Measurements from ENCODE around the gene DNAJB1. TPM values are rescaled to one million over a fixed set of nuclear protein-coding genes. Genes with fewer than 3 reads are reported as not detected.
A peak's percentile ranks its signal among the peaks of the same experiment; 100 is the strongest.

DNAJB1 gene
- total and polyA plus RNA-seq, 2 of the 13 experiments (the other 11 are each of a cell fraction or from before 2014, with no cell fraction given) = 87.5 to 97.3 TPM

DNA sequence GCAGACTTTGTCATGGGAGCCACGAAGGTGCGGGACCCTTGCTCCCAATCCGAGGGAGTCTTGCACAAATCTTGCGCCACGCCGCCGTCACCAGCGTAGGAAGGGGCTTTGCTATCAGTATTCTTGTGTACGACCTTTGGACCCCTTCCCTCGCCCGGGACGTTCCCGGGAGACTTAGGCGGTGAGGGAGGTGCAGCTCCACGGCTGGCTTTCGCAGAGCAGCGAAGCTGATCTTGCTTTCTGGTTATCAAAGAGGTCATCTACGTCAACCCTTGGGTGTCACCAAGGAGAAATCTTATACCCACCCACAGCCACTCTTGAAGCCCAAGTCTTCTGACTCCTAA is 11.8 kb upstream of the DNAJB1 start (continued):
- TF ChIP-seq, protein P1, sequence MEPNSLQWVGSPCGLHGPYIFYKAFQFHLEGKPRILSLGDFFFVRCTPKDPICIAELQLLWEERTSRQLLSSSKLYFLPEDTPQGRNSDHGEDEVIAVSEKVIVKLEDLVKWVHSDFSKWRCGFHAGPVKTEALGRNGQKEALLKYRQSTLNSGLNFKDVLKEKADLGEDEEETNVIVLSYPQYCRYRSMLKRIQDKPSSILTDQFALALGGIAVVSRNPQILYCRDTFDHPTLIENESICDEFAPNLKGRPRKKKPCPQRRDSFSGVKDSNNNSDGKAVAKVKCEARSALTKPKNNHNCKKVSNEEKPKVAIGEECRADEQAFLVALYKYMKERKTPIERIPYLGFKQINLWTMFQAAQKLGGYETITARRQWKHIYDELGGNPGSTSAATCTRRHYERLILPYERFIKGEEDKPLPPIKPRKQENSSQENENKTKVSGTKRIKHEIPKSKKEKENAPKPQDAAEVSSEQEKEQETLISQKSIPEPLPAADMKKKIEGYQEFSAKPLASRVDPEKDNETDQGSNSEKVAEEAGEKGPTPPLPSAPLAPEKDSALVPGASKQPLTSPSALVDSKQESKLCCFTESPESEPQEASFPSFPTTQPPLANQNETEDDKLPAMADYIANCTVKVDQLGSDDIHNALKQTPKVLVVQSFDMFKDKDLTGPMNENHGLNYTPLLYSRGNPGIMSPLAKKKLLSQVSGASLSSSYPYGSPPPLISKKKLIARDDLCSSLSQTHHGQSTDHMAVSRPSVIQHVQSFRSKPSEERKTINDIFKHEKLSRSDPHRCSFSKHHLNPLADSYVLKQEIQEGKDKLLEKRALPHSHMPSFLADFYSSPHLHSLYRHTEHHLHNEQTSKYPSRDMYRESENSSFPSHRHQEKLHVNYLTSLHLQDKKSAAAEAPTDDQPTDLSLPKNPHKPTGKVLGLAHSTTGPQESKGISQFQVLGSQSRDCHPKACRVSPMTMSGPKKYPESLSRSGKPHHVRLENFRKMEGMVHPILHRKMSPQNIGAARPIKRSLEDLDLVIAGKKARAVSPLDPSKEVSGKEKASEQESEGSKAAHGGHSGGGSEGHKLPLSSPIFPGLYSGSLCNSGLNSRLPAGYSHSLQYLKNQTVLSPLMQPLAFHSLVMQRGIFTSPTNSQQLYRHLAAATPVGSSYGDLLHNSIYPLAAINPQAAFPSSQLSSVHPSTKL (CRISPR knock-in tag; IDR thresholded peaks at IDR 0.05) = no peak
- TF ChIP-seq HNF4G (IDR thresholded peaks at IDR 0.05; ENCODE audit: borderline replicate concordance, low read depth, low read length) = peak; percentile 54; the same call in 1 of the 2 replicates
- peak; percentile 58; the same call in 1 of the 2 replicates for TF ChIP-seq HNF4G (CRISPR knock-in tag; IDR thresholded peaks at IDR 0.05; ENCODE audit: borderline replicate concordance, low read depth)
- TF ChIP-seq, protein P2, sequence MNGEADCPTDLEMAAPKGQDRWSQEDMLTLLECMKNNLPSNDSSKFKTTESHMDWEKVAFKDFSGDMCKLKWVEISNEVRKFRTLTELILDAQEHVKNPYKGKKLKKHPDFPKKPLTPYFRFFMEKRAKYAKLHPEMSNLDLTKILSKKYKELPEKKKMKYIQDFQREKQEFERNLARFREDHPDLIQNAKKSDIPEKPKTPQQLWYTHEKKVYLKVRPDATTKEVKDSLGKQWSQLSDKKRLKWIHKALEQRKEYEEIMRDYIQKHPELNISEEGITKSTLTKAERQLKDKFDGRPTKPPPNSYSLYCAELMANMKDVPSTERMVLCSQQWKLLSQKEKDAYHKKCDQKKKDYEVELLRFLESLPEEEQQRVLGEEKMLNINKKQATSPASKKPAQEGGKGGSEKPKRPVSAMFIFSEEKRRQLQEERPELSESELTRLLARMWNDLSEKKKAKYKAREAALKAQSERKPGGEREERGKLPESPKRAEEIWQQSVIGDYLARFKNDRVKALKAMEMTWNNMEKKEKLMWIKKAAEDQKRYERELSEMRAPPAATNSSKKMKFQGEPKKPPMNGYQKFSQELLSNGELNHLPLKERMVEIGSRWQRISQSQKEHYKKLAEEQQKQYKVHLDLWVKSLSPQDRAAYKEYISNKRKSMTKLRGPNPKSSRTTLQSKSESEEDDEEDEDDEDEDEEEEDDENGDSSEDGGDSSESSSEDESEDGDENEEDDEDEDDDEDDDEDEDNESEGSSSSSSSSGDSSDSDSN (CRISPR knock-in tag; IDR thresholded peaks at IDR 0.05) = 0 out of 2 replicates have a peak, but pooled peaks have one; percentile 52
- no peak for TF ChIP-seq MEF2D (CRISPR knock-in tag; IDR thresholded peaks at IDR 0.05)
- no peak for TF ChIP-seq RCOR2 (CRISPR knock-in tag; IDR thresholded peaks at IDR 0.05)
- TF ChIP-seq, protein P3, sequence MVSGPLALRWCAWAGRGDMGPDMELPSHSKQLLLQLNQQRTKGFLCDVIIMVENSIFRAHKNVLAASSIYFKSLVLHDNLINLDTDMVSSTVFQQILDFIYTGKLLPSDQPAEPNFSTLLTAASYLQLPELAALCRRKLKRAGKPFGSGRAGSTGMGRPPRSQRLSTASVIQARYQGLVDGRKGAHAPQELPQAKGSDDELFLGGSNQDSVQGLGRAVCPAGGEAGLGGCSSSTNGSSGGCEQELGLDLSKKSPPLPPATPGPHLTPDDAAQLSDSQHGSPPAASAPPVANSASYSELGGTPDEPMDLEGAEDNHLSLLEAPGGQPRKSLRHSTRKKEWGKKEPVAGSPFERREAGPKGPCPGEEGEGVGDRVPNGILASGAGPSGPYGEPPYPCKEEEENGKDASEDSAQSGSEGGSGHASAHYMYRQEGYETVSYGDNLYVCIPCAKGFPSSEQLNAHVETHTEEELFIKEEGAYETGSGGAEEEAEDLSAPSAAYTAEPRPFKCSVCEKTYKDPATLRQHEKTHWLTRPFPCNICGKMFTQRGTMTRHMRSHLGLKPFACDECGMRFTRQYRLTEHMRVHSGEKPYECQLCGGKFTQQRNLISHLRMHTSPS (CRISPR knock-in tag; IDR thresholded peaks at IDR 0.05; ENCODE audit: low read depth) = no peak
- TF ChIP-seq ZNF441 (CRISPR knock-in tag; IDR thresholded peaks at IDR 0.05; ENCODE audit: borderline replicate concordance) = no peak
- no peak for TF ChIP-seq ZNF883 (CRISPR knock-in tag; IDR thresholded peaks at IDR 0.05; ENCODE audit: not compliant biosample characterization)
- TF ChIP-seq ATF7-NPFF (CRISPR knock-in tag; IDR thresholded peaks at IDR 0.05; ENCODE audit: low read depth) = 0 out of 2 replicates have a peak, but pooled peaks have one; percentile 57
- TF ChIP-seq, protein P4, sequence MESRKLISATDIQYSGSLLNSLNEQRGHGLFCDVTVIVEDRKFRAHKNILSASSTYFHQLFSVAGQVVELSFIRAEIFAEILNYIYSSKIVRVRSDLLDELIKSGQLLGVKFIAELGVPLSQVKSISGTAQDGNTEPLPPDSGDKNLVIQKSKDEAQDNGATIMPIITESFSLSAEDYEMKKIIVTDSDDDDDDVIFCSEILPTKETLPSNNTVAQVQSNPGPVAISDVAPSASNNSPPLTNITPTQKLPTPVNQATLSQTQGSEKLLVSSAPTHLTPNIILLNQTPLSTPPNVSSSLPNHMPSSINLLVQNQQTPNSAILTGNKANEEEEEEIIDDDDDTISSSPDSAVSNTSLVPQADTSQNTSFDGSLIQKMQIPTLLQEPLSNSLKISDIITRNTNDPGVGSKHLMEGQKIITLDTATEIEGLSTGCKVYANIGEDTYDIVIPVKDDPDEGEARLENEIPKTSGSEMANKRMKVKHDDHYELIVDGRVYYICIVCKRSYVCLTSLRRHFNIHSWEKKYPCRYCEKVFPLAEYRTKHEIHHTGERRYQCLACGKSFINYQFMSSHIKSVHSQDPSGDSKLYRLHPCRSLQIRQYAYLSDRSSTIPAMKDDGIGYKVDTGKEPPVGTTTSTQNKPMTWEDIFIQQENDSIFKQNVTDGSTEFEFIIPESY (CRISPR knock-in tag; IDR thresholded peaks at IDR 0.05) = 0 out of 2 replicates have a peak, but pooled peaks have one; percentile 14
- TF ChIP-seq, protein P5, sequence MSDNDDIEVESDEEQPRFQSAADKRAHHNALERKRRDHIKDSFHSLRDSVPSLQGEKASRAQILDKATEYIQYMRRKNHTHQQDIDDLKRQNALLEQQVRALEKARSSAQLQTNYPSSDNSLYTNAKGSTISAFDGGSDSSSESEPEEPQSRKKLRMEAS (IDR thresholded peaks at IDR 0.05) = no peak
- no peak for TF ChIP-seq ZNF3 (CRISPR knock-in tag; IDR thresholded peaks at IDR 0.05)
- no peak for TF ChIP-seq THYN1 (CRISPR knock-in tag; IDR thresholded peaks at IDR 0.05; ENCODE audit: borderline replicate concordance, low read depth)
- TF ChIP-seq FLYWCH1 (CRISPR knock-in tag; IDR thresholded peaks at IDR 0.05) = no peak
- TF ChIP-seq MAFG (CRISPR knock-in tag; IDR thresholded peaks at IDR 0.05) = no peak
- TF ChIP-seq, protein P6, sequence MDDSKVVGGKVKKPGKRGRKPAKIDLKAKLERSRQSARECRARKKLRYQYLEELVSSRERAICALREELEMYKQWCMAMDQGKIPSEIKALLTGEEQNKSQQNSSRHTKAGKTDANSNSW (CRISPR knock-in tag; IDR thresholded peaks at IDR 0.05; ENCODE audit: borderline replicate concordance) = no peak
- TF ChIP-seq KLF15 (CRISPR knock-in tag; IDR thresholded peaks at IDR 0.05; ENCODE audit: borderline replicate concordance) = no peak
- TF ChIP-seq ZNF615 (CRISPR knock-in tag; IDR thresholded peaks at IDR 0.05; ENCODE audit: borderline replicate concordance) = no peak
- no peak for TF ChIP-seq TBP (CRISPR knock-in tag; IDR thresholded peaks at IDR 0.05)
- TF ChIP-seq RFX1 (IDR thresholded peaks at IDR 0.05) = no peak
